NCI-H146 treated with DMSO at 0.1 percent for 48 hours (cell line): ENCODE results near the gene SP140L.
"Not testable (repeated sequence)": the region's sequence is repeated elsewhere in the genome, so short reads cannot be mapped to it uniquely, and the experiment has no call there.

Experiments
- DNase-seq: peaks from one replicate; lab custom pipeline; 2025; ENCODE audit not compliant: unreplicated experiment; lab: John Stamatoyannopoulos, UW

Gene SP140L

DNA sequence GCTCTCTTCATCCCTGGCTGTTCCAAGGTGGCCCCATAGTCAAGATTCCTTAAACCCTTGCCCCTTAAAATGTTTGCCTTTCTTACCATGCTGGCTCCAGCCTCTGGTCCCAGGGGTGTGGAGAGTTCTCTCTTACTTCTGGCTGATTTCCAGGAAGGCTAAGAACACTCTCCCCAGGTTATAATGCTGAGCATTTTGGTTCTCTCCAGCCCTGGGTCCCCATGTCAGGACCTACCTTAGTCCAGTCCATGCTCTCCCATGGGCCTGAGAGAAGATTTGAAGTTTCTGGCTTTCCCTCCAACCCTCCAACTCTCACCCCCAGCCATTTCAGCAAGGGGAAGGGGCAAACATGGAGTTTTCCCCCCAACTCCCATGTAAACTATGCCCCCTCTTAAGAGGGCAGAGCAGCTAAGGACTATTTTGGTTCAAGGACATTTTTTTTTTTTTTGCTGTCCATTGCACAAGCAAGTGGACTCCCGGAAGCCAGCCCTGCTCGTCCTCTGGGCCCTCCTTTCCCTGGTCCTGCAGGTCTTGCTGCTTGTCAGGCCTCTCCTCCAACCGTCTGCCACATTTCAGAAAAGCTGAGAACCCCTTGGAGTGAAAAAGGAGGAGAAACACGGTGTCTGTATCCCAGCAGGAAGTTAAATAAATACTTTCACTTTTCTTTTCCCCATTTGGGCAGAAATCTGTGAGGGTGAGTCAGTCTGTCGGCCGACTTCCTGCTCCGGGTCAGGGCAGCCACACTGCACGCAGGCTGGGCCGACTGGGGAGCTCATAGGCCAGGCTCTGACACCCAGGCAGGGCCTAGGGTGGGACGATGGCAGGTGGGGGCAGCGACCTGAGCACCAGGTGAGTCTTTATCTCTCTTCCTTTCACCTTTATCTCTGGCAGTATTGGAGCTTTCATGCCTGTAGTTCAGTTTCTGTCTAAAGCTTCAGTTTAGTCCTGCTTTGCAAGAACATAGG is at the start of gene SP140L:
Gene SP140L, plus strand, starts transcription at position 741 of the 965 bp plus-strand sequence. Its CDS starts 77 bp downstream, at position 818.
- no peak for DNase-seq

DNA sequence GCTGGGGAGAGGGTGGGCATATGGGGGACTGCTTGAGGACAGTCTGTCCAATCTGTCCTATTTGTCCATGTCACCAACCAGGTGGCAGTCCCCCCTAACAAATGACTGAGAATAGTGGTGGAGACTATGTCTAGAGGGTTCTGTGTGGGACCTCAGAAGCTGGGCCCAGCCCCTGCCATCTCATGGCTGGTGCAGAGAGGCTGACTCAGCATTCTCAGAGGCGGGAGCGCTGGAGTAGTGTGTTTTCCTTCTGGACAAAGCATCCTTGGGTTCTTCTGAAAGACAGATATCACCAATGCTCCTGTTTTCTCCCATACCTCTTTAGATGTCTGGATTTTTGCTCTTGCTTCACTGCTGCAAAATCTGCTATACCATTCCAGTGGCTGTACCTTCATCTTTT is 44.1 kb upstream of the SP140L start:
- DNase-seq = no peak

DNA sequence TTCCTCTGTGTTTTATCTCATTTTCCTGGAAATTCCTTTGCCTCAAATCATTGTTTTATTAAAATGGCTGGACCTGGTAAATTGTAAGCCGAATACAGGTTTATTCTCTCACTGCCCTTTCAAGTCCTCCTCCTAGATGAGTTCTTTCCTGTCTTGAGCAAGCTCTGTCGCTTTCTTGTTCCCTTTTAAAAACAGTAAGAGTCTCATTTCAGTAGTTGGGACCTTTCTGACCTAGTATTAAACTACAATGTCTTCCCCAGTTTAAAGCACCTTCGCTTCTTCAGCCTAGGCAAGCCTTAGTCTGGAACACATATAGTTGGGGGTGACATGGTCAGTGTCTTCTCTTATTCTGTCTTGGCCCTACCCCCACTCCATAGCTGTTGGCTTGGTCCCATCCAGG is 40.9 kb upstream of the SP140L start:
- no peak for DNase-seq

GRCh38 chr2:230289311-230289710 is 37.7 kb upstream of the SP140L start:
- DNase-seq = not testable (repeated sequence)

DNA sequence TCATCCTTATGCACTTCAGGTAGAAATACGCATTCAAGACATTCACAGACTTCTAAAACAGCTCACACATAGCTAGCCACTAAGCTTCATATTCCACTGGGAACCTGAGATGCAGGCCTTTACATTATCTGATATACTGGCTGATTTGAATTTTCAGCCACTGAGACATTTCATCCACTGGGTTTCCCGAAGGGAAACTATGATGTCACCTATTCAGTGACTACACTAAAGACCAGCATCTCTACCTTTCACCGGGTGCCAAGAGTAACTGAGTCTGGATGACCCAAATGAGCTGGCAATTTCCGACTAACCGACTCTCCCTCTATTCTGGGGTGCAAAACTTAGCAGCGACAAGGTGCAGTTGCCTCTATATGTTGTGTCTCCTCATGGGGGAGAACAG is 31.8 kb upstream of the SP140L start:
- no peak for DNase-seq

GRCh38 chr2:230296917-230297316 is 30.1 kb upstream of the SP140L start:
- DNase-seq = no peak

- DNase-seq = no peak
Measured at GRCh38 chr2:230299618-230300017, 27.4 kb upstream of the SP140L start.

DNA sequence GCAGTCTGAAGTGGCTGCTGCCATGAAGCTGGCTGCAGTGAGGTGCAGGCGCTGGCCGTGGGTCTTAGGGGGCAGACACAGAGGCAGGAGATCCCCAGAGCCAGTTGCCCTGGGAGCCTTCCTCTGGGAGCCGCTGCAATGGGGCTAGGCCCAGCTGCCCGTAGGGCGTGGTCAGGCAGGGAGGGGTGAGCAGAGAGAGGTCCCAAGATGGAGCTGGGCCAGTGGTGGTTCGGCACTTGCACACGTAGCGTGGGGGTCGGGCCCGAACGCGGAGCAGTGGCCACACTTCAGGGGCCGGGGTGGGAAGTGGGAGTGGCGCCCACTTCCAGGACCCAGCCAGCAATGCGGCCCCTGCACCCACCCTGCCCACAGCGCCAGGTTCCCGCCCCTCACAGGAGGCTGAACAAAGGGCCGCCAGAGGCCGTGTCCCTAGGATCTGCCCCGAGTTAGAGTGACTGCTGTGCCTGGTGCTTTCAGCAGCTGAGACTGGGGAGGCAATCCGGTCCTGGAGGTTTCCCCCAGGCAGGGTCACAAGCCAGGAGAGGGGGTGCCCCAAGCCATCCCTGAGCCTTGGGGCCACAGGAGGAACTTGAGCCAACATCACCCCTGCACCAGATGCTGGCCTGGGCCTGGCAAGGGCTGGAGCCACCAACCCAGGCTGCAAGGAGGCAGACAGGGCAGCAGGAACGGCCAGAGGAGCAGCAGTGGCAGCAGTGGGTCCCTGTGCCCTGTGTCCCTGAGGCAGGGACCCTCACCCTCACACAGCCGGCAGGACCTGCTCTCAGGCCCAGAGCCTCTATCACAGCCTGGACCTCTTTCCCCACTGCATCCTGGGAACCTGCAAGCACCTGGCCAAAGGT is 21.3 kb upstream of the SP140L start:
- DNase-seq = no peak

- DNase-seq = no peak
Measured at GRCh38 chr2:230306474-230306873, 20.5 kb upstream of the SP140L start.

GRCh38 chr2:230307485-230307884 is 19.5 kb upstream of the SP140L start:
- no peak for DNase-seq

DNA sequence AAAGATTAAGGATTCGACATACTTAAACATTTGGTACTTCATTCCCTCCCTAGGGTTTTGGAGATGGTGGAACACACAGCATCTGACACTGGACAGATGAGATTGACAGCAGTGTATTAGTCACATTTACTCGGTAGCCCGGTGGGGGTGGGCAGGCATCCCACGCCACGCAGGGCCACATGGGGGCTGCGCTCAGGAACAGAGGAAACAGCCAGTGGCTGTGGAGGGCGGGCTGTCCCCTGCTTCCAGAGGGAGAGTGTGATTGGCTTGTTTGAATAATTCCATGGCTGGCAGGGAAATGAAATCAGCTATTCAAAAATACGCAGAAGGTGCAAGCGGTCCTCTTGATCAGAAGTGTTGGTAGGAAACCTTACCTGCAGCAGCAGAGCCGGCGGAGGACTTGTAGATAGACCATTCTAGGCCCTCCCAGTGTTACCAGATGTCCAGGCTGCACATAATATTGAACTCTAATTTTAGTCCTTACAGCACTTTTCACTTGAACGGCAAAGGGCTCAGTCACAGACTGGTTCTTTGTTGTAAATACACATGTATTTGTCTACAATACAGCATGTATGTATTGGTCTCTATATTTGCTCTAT is 18.5 kb upstream of the SP140L start:
- DNase-seq = no peak

DNA sequence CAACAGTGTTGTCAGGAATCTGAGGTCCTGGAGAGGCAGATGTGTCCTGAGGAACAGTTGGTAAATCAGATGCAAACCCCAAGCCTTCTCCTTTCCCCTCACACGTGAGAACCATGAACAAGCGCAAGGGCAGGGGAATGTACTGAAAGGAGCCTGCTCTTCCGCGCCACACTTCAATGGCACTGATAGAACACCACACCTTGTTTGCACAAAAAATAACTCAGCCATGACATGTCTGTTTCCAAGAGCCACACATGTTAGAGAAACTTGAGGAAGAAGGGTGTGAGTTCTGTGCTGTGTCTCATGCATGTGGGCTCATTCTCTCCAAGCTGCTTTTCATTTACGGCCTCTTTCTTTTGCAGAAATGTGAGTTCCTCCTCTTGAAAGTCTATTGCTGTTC is 16.2 kb upstream of the SP140L start:
- not testable (repeated sequence) for DNase-seq

DNA sequence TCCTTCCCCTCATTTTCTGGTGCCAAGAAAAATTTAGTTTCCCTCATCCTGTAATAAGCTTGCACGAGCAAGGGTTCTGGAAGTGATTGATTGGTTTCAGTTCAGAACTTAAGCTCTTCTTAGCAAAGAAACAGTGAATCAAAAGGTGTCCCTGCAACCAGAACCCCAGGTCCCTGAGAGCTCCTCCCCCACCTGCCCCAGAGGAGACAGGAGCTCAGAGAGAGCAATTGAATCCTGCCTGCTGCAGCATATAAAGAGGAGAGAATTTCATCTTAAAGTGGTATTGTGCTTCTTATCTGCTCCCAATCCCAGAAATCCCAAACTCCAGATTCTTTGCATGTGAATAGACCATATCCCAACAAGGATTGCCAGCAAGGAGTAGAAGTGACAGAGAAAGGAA is 15.4 kb upstream of the SP140L start:
- not testable (repeated sequence) for DNase-seq

DNA sequence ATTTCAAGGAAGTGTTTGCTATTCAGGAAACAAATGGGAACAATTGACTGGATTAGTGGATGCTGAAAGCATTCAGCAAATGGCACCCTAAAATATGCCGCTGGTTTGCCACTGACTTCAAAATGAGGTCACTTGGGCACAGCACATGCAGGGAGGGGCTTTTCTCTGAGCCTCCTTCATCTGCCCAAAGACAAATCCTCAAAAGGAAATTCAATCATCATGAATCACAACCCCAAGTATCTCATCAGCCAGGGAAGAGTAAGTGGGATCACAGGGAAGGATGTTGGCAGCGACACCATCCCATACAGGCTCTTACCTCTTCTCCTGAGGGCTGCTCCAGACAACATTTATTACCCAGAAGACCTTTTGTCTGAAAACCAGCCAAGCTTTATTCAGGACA is 14.4 kb upstream of the SP140L start:
- no peak for DNase-seq

DNA sequence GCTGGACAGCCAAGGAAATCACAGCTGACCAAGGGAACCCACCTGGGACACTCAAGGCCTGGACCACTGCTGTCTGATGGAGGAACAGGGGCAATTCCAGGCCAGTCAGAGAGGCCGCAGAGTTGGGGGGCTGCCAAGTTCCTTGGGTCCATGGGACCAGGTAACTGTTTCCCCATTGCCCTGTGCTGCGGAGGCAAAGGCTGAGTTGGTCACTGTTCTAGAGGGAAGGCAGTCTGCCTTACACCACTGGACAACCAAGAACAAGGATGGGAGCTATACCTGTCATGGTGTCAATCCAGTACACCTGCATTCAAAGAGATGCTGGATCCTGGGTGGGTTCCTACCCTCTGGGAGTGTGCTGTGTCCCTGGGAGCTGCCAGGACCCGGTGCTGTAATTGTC is 9.6 kb upstream of the SP140L start:
- DNase-seq = no peak

- DNase-seq = no peak
Measured at GRCh38 chr2:230318190-230319121, 8.5 kb upstream of the SP140L start.

- no peak for DNase-seq
Measured at GRCh38 chr2:230319211-230319862, 7.7 kb upstream of the SP140L start.

- no peak for DNase-seq
Measured at GRCh38 chr2:230321031-230321430, 6.0 kb upstream of the SP140L start.

GRCh38 chr2:230322561-230323384 is 4.2 kb upstream of the SP140L start:
- DNase-seq = no peak
